CD4-positive, alpha-beta T cell (primary cell): ENCODE data around the gene CCDC172. TPM values are rescaled to one million over a fixed set of nuclear protein-coding genes. Genes with fewer than 3 reads are reported as not detected.

Experiments used
- ATAC-seq: fragments of 200-7000 bp; cut with Tn5 transposase; one replicate; pipeline ENCODE4 v1.10.0; 2022; ENCODE audit warnings: mild to moderate bottlenecking; ENCODE audit not compliant: poor library complexity
- CTCF ChIA-PET: fragments of 350-600 bp; sonication (Branson Sonifier 250); formaldehyde crosslinking; loops from one replicate; lab custom pipeline; 2021; ENCODE audit warnings: antibody characterized with exemption, inconsistent platforms; lab: Charles Lee
- POLR2A ChIA-PET: fragments of 350-600 bp; sonication (Branson Sonifier 250); formaldehyde crosslinking; loops from one replicate; lab custom pipeline; 2021; ENCODE audit warnings: antibody characterized with exemption, inconsistent platforms; lab: Charles Lee
- DNase-seq, 14 experiments: peaks; one replicate each; pipeline ENCODE4 v3.0.0-alpha.2; 2013 to 2020; ENCODE audit warnings: mixed read lengths in 2 of 14
- H3K27ac ChIP-seq, 2 donors: one replicate each; pipeline versions ENCODE4 v1.5.1 to v1.7.0; 2013; ENCODE audit warnings: low read length in 2 of 2, low read depth in 1 of 2, mild to moderate bottlenecking in 1 of 2
- H3K27me3 ChIP-seq, 2 experiments: 1 replicate in 1 of 2; 2 replicates in 1 of 2; pipeline versions ENCODE4 v1.6.1 to v1.7.0; 2013; ENCODE audit warnings: low read length in 2 of 2, control low read depth in 1 of 2, mild to moderate bottlenecking in 1 of 2, moderate library complexity in 1 of 2; ENCODE audit not compliant: insufficient read depth in 2 of 2, control insufficient read depth in 1 of 2
- H3K36me3 ChIP-seq: one replicate; pipeline ENCODE4 v1.6.1; 2013; ENCODE audit warnings: low read length, control low read depth; ENCODE audit not compliant: insufficient read depth
- H3K4me1 ChIP-seq: one replicate; pipeline ENCODE4 v1.6.1; 2013; ENCODE audit warnings: low read length, control low read depth; ENCODE audit not compliant: insufficient read depth
- H3K4me3 ChIP-seq: one replicate; pipeline ENCODE4 v1.5.1; 2013; ENCODE audit warnings: mild to moderate bottlenecking, low read length, moderate library complexity
- H3K9me3 ChIP-seq, 2 experiments: 1 replicate in 1 of 2; 2 replicates in 1 of 2; pipeline versions ENCODE4 v1.6.1 to v1.7.0; 2013; ENCODE audit warnings: low read length in 2 of 2, mild to moderate bottlenecking in 2 of 2, control low read depth in 1 of 2, moderate library complexity in 1 of 2; ENCODE audit not compliant: control insufficient read depth in 1 of 2, insufficient read depth in 1 of 2
- H3K27ac Mint-ChIP-seq: one replicate; pipeline ENCODE4 v1.8.0; 2020; ENCODE audit warnings: mixed read lengths
- H3K27me3 Mint-ChIP-seq: one replicate; pipeline ENCODE4 v1.8.0; 2021; ENCODE audit warnings: mixed read lengths
- H3K36me3 Mint-ChIP-seq: one replicate; pipeline ENCODE4 v1.8.0; 2021; ENCODE audit warnings: low read depth, mixed read lengths
- H3K4me1 Mint-ChIP-seq: one replicate; pipeline ENCODE4 v1.8.0; 2021; ENCODE audit warnings: low read depth, mixed read lengths
- H3K4me3 Mint-ChIP-seq: one replicate; pipeline ENCODE4 v1.8.0; 2020; ENCODE audit warnings: mild to moderate bottlenecking, mixed read lengths
- H3K9me3 Mint-ChIP-seq: one replicate; pipeline ENCODE4 v1.8.0; 2020; ENCODE audit warnings: mixed read lengths
- intact Hi-C, 2 experiments: fragments of 100-400 bp; cut with DNase I in 1 of 2; cut with micrococcal nuclease in 1 of 2; formaldehyde crosslinking; loops; one replicate each; pipeline versions ENCODE4 v1.15.1 to v1.9.0; 2023 to 2025; cut with DNase I, micrococcal nuclease
- total RNA-seq, 174 experiments: library from RNA in 2 of 174; stranded (reverse) in 2 of 174; gene quantifications; one replicate each; pipeline ENCODE4 v1.2.3 and lab custom pipeline; 2021 to 2026
- TF ChIP-seq, protein P1 (sequence below): fragments of 200-600 bp; IDR thresholded peaks from one replicate; pipeline ENCODE4 v1.8.0; 2022; ENCODE audit warnings: antibody characterized with exemption, mild to moderate bottlenecking

Gene CCDC172
- total RNA-seq, 2 experiments from 2014 or later = not detected

DNA sequence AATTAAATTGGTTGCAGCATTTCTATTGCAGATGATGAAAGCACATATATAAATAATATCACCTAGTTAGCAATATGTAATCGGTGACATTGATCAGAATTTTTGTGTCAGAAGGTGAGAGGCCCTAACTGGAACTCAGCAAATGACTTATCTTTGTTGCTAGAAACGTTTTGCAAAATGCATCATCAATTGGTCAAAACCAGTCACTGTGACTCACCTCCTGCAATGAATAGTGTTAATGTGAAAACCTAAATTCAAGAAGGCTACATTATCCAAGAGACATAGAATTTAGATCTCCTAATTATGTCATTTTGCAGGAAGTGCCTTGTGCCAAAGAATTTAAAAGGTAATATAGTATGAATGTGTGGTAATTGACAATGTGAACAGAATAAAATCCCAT lies 93.6 kb downstream of the CCDC172 start:
- TF ChIP-seq, protein P1, sequence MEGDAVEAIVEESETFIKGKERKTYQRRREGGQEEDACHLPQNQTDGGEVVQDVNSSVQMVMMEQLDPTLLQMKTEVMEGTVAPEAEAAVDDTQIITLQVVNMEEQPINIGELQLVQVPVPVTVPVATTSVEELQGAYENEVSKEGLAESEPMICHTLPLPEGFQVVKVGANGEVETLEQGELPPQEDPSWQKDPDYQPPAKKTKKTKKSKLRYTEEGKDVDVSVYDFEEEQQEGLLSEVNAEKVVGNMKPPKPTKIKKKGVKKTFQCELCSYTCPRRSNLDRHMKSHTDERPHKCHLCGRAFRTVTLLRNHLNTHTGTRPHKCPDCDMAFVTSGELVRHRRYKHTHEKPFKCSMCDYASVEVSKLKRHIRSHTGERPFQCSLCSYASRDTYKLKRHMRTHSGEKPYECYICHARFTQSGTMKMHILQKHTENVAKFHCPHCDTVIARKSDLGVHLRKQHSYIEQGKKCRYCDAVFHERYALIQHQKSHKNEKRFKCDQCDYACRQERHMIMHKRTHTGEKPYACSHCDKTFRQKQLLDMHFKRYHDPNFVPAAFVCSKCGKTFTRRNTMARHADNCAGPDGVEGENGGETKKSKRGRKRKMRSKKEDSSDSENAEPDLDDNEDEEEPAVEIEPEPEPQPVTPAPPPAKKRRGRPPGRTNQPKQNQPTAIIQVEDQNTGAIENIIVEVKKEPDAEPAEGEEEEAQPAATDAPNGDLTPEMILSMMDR = no peak
- Histone ChIP-seq H3K27ac (no peak overlapping the region), H3K9me3 (no peaks in the 10 kb centered on the region), H3K4me1 (no peaks in the 10 kb centered on the region), H3K36me3 (no peaks in the 10 kb centered on the region), H3K27me3 (no peaks in the 10 kb centered on the region), H3K4me3 (no peak overlapping the region)
- Mint-ChIP-seq H3K9me3 (no peaks in the 10 kb centered on the region), H3K27me3 (peaks cover 28% of the 10 kb centered on the region), H3K27ac (no peak overlapping the region), H3K4me3 (no peak overlapping the region), H3K36me3 (no peaks in the 10 kb centered on the region), H3K4me1 (no peaks in the 10 kb centered on the region)
- POLR2A ChIA-PET = no interaction called here
- no peak for DNase-seq
- no peak for ATAC-seq
- CTCF ChIA-PET = no interaction called here
- intact Hi-C loops = no loop called here

- Histone ChIP-seq H3K9me3 (no peaks in the 10 kb centered on the region), H3K4me3 (no peak overlapping the region), H3K36me3 (no peaks in the 10 kb centered on the region), H3K27ac (no peak overlapping the region), H3K27me3 (no peaks in the 10 kb centered on the region), H3K4me1 (no peaks in the 10 kb centered on the region)
- Mint-ChIP-seq H3K4me3 (no peak overlapping the region), H3K9me3 (no peaks in the 10 kb centered on the region), H3K27me3 (peaks cover 28% of the 10 kb centered on the region), H3K4me1 (no peaks in the 10 kb centered on the region), H3K36me3 (no peaks in the 10 kb centered on the region), H3K27ac (no peak overlapping the region)
- ChIA-PET POLR2A (no interaction called here), CTCF (no interaction called here)
- no peak for ATAC-seq
- TF ChIP-seq, protein P1 = no peak
- intact Hi-C loops = no loop called here
- DNase-seq = no peak
Measured at GRCh38 chr10:116418389-116418788, 94.1 kb downstream of the CCDC172 start.

GRCh38 chr10:116421815-116422214 lies 97.6 kb downstream of the CCDC172 start:
- ChIA-PET POLR2A (no interaction called here), CTCF (no interaction called here)
- Histone ChIP-seq H3K27ac (no peak overlapping the region), H3K4me1 (no peaks in the 10 kb centered on the region), H3K9me3 (no peaks in the 10 kb centered on the region), H3K27me3 (no peaks in the 10 kb centered on the region), H3K4me3 (no peak overlapping the region), H3K36me3 (no peaks in the 10 kb centered on the region)
- no peaks in the 10 kb centered on the region for H3K36me3 Mint-ChIP-seq
- TF ChIP-seq, protein P1 = no peak
- H3K4me1 Mint-ChIP-seq = no peaks in the 10 kb centered on the region
- DNase-seq (no peak), ATAC-seq (no peak)
- H3K9me3 Mint-ChIP-seq = no peaks in the 10 kb centered on the region
- intact Hi-C loops = no loop called here
- H3K27ac Mint-ChIP-seq = no peak overlapping the region
- H3K27me3 Mint-ChIP-seq = peaks cover 29% of the 10 kb centered on the region
- H3K4me3 Mint-ChIP-seq = no peak overlapping the region
